Thoracic aorta (tissue), 2 donors: Measurements from ENCODE around the gene C22orf39. TPM values are rescaled to one million over a fixed set of nuclear protein-coding genes. Genes with fewer than 3 reads are reported as not detected.

Experiments
- ATAC-seq: fragments of 150-250 bp; one replicate; pipeline ENCODE4 v1.8.0; 2017; ENCODE audit warnings: low read depth; ENCODE audit not compliant: insufficient number of reproducible peaks, low FRiP score
- DNase-seq: peaks from one replicate; pipeline ENCODE4 v3.0.0-alpha.2; 2020; ENCODE audit warnings: low spot score
- H3K27ac ChIP-seq, 2 donors: fragments of 200-600 bp; sonication (generic); 1 replicate in 1 of 2; 2 replicates in 1 of 2; pipeline ENCODE4 v1.5.1; 2016; ENCODE audit warnings: mild to moderate bottlenecking in 2 of 2, moderate library complexity in 2 of 2
- H3K27me3 ChIP-seq: fragments of 200-600 bp; sonication (generic); replicated peaks from 2 replicates; pipeline ENCODE4 v1.6.0; 2016; ENCODE audit warnings: mild to moderate bottlenecking; ENCODE audit not compliant: insufficient read depth
- H3K36me3 ChIP-seq: fragments of 200-600 bp; sonication (generic); one replicate; pipeline ENCODE4 v1.5.1; 2016
- H3K4me1 ChIP-seq, 2 donors: fragments of 200-600 bp; sonication (generic); 1 replicate in 1 of 2; 2 replicates in 1 of 2; pipeline versions ENCODE4 v1.5.1 to v1.6.0; 2016; ENCODE audit warnings: low read depth in 2 of 2, mild to moderate bottlenecking in 1 of 2; ENCODE audit not compliant: control insufficient read depth in 1 of 2
- H3K4me3 ChIP-seq: fragments of 200-600 bp; sonication (generic); 2 replicates; pipeline ENCODE4 v1.5.1; 2016; ENCODE audit warnings: mild to moderate bottlenecking
- H3K9me3 ChIP-seq: fragments of 200-600 bp; sonication (generic); 2 replicates; pipeline ENCODE4 v1.5.1; 2016
- total RNA-seq, 2 donors: library from RNA; depleted of rRNA; stranded (reverse); fragments of >200 nt; gene quantifications; one replicate each; pipeline versions ENCODE4 v1.1.0 to v1.2.3, GENCODE V29; 2016
- TF ChIP-seq, protein P1 (sequence below): fragments of 200-600 bp; sonication (generic); IDR thresholded peaks from one replicate; pipeline ENCODE4 v1.5.1; 2019; ENCODE audit warnings: antibody characterized with exemption

C22orf39 gene
- total RNA-seq, 2 donors from 2014 or later, result 59.8 to 67.7 TPM

DNA sequence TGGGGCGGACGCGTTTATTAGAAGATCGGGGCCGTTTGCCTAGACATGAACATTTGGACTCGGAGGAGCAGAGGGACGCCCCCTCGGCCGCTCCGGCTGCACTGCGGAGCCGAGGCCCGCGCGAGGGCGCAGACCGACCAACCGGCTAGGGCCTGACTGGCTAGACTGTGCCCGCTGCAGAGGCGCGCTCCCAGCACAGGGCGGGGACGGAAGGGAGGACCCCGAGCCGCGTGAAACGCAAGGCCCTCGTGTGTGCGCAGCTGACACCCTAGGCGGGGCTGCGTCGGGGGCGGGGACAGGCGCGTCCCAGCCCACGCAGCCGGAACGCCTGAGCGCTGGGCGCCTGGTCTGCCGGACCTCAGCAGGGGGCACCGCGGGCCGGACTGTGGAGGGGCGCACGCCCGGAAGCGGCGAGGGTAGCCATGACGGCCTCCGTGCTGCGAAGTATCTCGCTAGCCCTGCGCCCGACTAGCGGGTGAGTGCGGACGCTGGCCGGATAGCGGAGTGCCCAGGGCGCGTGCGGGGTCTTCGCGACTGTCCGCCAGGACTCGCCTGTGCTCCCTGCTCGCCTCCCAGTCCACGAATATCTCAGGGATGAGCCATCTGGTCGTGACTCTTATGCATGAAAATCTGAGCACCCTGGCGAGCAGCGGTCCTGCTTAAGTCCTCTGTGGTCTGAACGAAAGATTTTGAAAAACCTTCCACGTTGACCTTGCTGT, 15.2 kb downstream of the C22orf39 start, which contains the start of gene MRPL40:
Gene MRPL40, plus strand, starts transcription at position 413 of the 719 bp plus-strand sequence. Its CDS starts 10 bp downstream, at position 423.
- Histone ChIP-seq H3K27ac (peak within 1 kb of the TSS; percentile 91 to 94), H3K27me3 (no peaks in the 10 kb centered on the region), H3K36me3 (peaks cover 13% of the 10 kb centered on the region), H3K4me3 (peak within 1 kb of the TSS; percentile 95), H3K9me3 (no peaks in the 10 kb centered on the region), H3K4me1 (peaks cover 12 to 33% of the 10 kb centered on the region in 2 donors)
- TF ChIP-seq, protein P1, sequence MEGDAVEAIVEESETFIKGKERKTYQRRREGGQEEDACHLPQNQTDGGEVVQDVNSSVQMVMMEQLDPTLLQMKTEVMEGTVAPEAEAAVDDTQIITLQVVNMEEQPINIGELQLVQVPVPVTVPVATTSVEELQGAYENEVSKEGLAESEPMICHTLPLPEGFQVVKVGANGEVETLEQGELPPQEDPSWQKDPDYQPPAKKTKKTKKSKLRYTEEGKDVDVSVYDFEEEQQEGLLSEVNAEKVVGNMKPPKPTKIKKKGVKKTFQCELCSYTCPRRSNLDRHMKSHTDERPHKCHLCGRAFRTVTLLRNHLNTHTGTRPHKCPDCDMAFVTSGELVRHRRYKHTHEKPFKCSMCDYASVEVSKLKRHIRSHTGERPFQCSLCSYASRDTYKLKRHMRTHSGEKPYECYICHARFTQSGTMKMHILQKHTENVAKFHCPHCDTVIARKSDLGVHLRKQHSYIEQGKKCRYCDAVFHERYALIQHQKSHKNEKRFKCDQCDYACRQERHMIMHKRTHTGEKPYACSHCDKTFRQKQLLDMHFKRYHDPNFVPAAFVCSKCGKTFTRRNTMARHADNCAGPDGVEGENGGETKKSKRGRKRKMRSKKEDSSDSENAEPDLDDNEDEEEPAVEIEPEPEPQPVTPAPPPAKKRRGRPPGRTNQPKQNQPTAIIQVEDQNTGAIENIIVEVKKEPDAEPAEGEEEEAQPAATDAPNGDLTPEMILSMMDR, result no peak
- DNase-seq (peak; percentile 58), ATAC-seq (peak; percentile 89)

DNA sequence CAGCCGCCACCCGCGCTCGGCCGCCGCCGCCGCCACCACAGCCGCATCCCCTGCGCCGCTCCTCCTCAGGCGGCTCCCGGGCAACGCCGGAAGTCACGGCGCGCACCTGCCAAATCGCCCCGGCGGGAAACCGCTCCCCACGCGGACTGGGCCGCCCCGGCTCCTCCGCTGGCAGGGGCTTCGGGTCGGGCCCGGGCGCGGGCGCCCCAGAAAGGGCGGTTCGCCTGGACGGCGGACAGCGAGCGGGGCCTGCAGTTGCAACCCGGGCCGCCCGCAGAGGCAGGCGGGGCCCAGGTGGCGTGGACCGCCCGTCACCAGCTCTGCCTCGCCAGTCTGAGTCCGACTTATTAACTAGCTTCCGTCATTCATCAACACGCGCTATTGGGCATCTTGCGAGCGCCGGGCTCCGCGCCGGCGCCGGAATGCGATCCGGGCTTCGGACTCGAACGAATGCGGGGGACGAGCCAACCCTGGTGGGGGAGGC, 15.8 kb downstream of the C22orf39 start, which contains the start of gene HIRA:
Gene HIRA, minus strand, starts transcription at position 85 of the 484 bp plus-strand sequence. CDS start 257 bp downstream, outside the sequence.
- Histone ChIP-seq H3K27me3 (no peaks in the 10 kb centered on the region), H3K4me3 (peak within 1 kb of the TSS; percentile 95), H3K27ac (peak within 1 kb of the TSS; percentile 91 to 94), H3K4me1 (peaks cover 12 to 33% of the 10 kb centered on the region in 2 donors), H3K36me3 (peaks cover 13% of the 10 kb centered on the region), H3K9me3 (no peaks in the 10 kb centered on the region)
- no peak for DNase-seq
- ATAC-seq, result peak; percentile 44
- TF ChIP-seq, protein P1, result no peak

DNA sequence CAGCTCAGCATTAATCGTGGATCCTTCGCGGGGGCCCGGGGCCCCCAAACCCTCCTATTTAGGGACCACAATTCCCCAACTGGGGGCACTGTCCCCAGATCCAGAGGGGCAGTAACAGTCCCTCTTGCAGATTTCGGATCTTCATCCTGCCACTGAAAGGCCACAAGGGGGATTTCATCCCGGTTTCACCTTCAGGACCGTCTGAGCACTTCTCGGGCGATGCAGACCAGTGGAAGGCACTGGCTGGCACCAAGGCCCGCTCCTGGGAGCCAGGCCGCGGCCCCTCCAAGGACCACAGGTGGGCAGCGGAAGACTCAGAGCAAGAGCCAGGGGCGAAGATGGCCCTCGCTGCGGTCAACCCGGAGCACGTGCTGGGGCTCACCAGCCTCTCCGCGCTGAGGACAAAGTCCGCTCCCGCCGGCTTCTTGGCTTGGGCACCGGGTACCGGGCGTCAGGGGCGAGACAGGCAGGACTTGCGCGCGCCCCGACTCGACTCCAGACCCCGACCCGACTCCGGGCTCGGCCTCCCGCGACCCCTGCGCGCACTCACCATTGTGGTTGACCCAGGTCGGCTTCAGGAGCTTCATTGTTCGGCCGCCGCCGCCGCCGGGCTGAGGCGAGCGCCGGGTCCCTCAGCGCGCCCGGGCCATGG, 16.5 kb downstream of the C22orf39 start:
- Histone ChIP-seq H3K4me1 (peaks cover 12 to 33% of the 10 kb centered on the region in 2 donors), H3K36me3 (peaks cover 11% of the 10 kb centered on the region), H3K9me3 (no peaks in the 10 kb centered on the region), H3K4me3 (peak overlapping the region; percentile 95), H3K27me3 (no peaks in the 10 kb centered on the region), H3K27ac (no peak overlapping the region)
- TF ChIP-seq, protein P1, result no peak
- DNase-seq (no peak), ATAC-seq (no peak)

DNA sequence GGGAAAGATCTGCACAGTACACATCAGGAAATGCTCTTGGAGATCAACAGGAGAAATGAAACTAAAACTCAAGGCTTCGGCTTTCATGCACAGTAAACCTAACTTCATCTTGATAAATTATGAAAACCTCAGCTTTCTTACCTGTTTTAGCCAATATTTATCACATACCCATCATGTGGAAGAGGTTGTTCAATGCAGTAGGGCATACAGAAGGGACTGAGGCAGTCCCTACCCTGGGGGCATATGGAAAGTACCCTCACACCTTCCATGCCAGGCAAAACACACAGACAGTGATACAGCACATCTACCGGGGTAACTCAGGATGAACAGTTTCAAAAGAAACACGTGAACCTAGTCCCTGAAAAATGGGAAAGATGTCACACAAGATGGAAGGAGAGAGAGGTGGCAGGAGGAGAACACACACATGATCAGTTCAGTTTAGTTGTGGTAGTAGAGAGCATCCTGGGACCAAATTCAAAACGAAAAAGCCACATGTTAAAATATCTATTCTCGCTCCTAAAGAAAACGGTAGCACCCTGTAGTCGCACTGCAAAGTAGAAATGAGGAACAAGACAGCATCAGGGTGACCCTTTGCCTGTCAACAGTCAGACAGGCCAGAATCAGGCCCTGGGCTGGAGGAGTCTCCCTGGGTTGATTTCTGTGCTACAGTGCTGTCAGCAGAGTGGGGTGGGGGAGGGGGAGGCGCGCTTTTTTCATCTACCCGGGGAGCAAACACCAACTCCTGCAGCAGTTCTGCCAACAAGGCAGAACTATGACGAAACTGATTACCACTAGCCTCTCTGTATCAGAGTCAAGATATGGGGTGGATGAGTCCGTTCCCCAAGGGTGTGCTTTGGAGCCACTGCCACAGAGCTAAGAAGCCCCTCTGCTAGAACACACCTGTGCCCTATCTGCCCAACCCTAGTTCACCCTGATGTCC, 17.3 kb downstream of the C22orf39 start:
- Histone ChIP-seq H3K4me3 (peak overlapping the region; percentile 95), H3K9me3 (no peaks in the 10 kb centered on the region), H3K27me3 (no peaks in the 10 kb centered on the region), H3K27ac (no peak overlapping the region), H3K4me1 (peaks cover 12 to 33% of the 10 kb centered on the region in 2 donors), H3K36me3 (peaks cover 4% of the 10 kb centered on the region)
- ATAC-seq, result no peak
- TF ChIP-seq, protein P1, result no peak
- no peak for DNase-seq
